ENCODE measurements around the gene TNC. TPM values are rescaled to one million over a fixed set of nuclear protein-coding genes. Genes with fewer than 3 reads are reported as not detected.

Gene TNC
- total and polyA plus RNA-seq, 2 donors from 2014 or later: 9.4 to 254 TPM

DNA sequence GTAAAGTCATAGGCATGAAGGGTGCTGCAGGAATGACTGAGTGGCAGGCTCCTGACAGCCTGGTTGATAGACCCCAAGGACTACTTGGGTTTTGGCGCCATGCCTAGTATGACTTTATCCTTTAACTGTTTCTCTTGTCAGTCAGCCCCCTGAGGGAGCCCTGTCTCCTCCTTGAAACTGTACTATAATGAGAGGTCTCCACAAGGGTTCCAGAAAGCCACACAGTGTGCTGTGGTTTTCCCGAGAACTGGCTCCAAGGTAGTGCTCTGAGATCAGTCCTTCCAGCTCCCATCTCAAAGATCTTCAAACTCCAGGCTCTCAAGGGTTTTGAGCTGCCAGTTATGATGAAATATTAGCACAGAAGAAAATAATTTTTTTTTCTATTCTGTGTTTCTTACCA is 26.7 kb upstream of the TNC start:
- FAIRE-seq: no peak

DNA sequence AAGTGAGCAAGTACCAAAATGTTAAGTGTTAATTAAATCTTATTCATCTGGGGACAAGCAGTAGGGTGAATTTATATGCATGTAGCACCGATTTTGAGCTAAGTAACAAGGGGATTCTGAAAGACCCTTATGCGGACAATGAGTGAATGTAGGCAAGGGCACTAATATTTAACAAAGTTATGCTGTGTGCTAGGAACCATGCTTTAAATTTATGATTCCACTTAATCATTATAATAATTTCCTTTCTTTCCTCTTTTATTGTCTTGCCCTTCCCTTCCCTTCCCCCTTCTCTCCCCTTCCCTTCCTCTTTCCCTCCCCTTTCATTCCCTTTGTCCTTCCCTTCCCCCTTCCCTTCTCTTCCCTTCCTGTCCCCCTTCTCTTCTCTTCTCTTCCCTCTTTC is 25.7 kb upstream of the TNC start:
- TF ChIP-seq, protein P1, sequence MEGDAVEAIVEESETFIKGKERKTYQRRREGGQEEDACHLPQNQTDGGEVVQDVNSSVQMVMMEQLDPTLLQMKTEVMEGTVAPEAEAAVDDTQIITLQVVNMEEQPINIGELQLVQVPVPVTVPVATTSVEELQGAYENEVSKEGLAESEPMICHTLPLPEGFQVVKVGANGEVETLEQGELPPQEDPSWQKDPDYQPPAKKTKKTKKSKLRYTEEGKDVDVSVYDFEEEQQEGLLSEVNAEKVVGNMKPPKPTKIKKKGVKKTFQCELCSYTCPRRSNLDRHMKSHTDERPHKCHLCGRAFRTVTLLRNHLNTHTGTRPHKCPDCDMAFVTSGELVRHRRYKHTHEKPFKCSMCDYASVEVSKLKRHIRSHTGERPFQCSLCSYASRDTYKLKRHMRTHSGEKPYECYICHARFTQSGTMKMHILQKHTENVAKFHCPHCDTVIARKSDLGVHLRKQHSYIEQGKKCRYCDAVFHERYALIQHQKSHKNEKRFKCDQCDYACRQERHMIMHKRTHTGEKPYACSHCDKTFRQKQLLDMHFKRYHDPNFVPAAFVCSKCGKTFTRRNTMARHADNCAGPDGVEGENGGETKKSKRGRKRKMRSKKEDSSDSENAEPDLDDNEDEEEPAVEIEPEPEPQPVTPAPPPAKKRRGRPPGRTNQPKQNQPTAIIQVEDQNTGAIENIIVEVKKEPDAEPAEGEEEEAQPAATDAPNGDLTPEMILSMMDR (IDR thresholded peaks at IDR 0.05; ENCODE audit: borderline replicate concordance, extremely low read depth, insufficient read depth): no peak
- no peaks in the 10 kb centered on the region for H3K27me3 ChIP-seq (ENCODE audit: control insufficient read depth, insufficient read depth, low read length)

More for the DNA sequence above, 26.7 kb upstream of the TNC start:
- Histone ChIP-seq H3K4me3 (ENCODE audit: low read length in 3 of 3) (no peak overlapping the region), H3K36me3 (ENCODE audit: control insufficient read depth in 2 of 3, insufficient read depth in 3 of 3, low read length in 3 of 3) (no peaks in the 10 kb centered on the region), H3K9ac (ENCODE audit: low read length in 3 of 3) (no peak overlapping the region), H3K9me3 (ENCODE audit: control insufficient read depth in 2 of 3, insufficient read depth in 1 of 3, low read length in 3 of 3) (no peaks in the 10 kb centered on the region), H3K4me1 (ENCODE audit: control insufficient read depth in 2 of 3, insufficient read depth in 2 of 3, low read depth in 1 of 3, low read length in 3 of 3) (no peaks in the 10 kb centered on the region), H3K27ac (ENCODE audit: low read depth in 2 of 2, low read length in 2 of 2) (no peak overlapping the region), H3K27me3 (ENCODE audit: control insufficient read depth, insufficient read depth, low read length) (no peaks in the 10 kb centered on the region)
- DNase-seq: no peak
- intact Hi-C loops (cut with DNase I): no loop called here
- TF ChIP-seq, protein P1 (IDR thresholded peaks at IDR 0.05; ENCODE audit: borderline replicate concordance, extremely low read depth, insufficient read depth): no peak

GRCh38 chr9:115142517-115143270 is 24.7 kb upstream of the TNC start:
- Histone ChIP-seq H3K36me3 (ENCODE audit: control insufficient read depth in 2 of 3, insufficient read depth in 3 of 3, low read length in 3 of 3) (no peaks in the 10 kb centered on the region), H3K9ac (ENCODE audit: low read length in 3 of 3) (no peak overlapping the region), H3K27me3 (ENCODE audit: control insufficient read depth, insufficient read depth, low read length) (no peaks in the 10 kb centered on the region), H3K4me1 (ENCODE audit: control insufficient read depth in 2 of 3, insufficient read depth in 2 of 3, low read depth in 1 of 3, low read length in 3 of 3) (no peaks in the 10 kb centered on the region), H3K9me3 (ENCODE audit: control insufficient read depth in 2 of 3, insufficient read depth in 1 of 3, low read length in 3 of 3) (no peaks in the 10 kb centered on the region), H3K27ac (ENCODE audit: low read depth in 2 of 2, low read length in 2 of 2) (no peak overlapping the region), H3K4me3 (ENCODE audit: low read length in 3 of 3) (no peak overlapping the region)
- FAIRE-seq (no peak), DNase-seq (no peak)
- TF ChIP-seq, protein P1 (IDR thresholded peaks at IDR 0.05; ENCODE audit: borderline replicate concordance, extremely low read depth, insufficient read depth): no peak
- intact Hi-C loops (cut with DNase I): no loop called here

More for the DNA sequence above, 25.7 kb upstream of the TNC start:
- H3K9ac ChIP-seq (ENCODE audit: low read length in 3 of 3): no peak overlapping the region
- H3K4me3 ChIP-seq (ENCODE audit: low read length in 3 of 3): no peak overlapping the region
- FAIRE-seq (no peak), DNase-seq (no peak)
- no peaks in the 10 kb centered on the region for H3K36me3 ChIP-seq (ENCODE audit: control insufficient read depth in 2 of 3, insufficient read depth in 3 of 3, low read length in 3 of 3)
- H3K4me1 ChIP-seq (ENCODE audit: control insufficient read depth in 2 of 3, insufficient read depth in 2 of 3, low read depth in 1 of 3, low read length in 3 of 3): no peaks in the 10 kb centered on the region
- H3K9me3 ChIP-seq (ENCODE audit: control insufficient read depth in 2 of 3, insufficient read depth in 1 of 3, low read length in 3 of 3): no peaks in the 10 kb centered on the region
- no peak overlapping the region for H3K27ac ChIP-seq (ENCODE audit: low read depth in 2 of 2, low read length in 2 of 2)
- intact Hi-C loops (cut with DNase I): no loop called here
